GM20000 (cell line): ENCODE results near the gene RPL36A.
A peak's percentile ranks its signal among the peaks of the same experiment; 100 is the strongest.

Experiments
- DNase-seq: peaks from one replicate; pipeline ENCODE4 v3.0.0; 2012; ENCODE audit warnings: low spot score
- CTCF ChIP-seq: IDR thresholded peaks from 2 replicates; pipeline ENCODE4 v1.5.1; 2012; ENCODE audit warnings: mild to moderate bottlenecking, control low read depth; ENCODE audit errors: extremely low read depth, missing control alignments

RPL36A gene

GRCh38 chrX:101390664-101391525, at the start of gene RPL36A:
Gene RPL36A (plus strand): TSS chrX:101391011. CDS start chrX:101391044, 33 bp downstream.
- peak; percentile 70 for DNase-seq
- TF ChIP-seq CTCF, result peak; percentile 46

- no peak for TF ChIP-seq CTCF
- peak; percentile 15 for DNase-seq
Measured at GRCh38 chrX:101347859-101348451, 42.9 kb upstream of the RPL36A start.

GRCh38 chrX:101348452-101349192, 42.2 kb upstream of the RPL36A start, which contains the start of gene TIMM8A:
Gene TIMM8A (minus strand): TSS chrX:101348742. CDS start chrX:101348664, 78 bp downstream.
- no peak for TF ChIP-seq CTCF
- peak; percentile 79 for DNase-seq

GRCh38 chrX:101349193-101349562, 41.6 kb upstream of the RPL36A start:
- DNase-seq, result no peak
- no peak for TF ChIP-seq CTCF

- TF ChIP-seq CTCF, result no peak
- DNase-seq, result no peak
Measured at GRCh38 chrX:101357166-101357795, 33.5 kb upstream of the RPL36A start.

GRCh38 chrX:101359966-101360365, 30.8 kb upstream of the RPL36A start:
- DNase-seq, result no peak
- no peak for TF ChIP-seq CTCF
